Measurements from ENCODE around the gene ANGEL1. TPM values are rescaled to one million over a fixed set of nuclear protein-coding genes. Genes with fewer than 3 reads are reported as not detected.

ANGEL1 gene
- total RNA-seq, 2 experiments from 2014 or later = 17.6 to 33.7 TPM

DNA sequence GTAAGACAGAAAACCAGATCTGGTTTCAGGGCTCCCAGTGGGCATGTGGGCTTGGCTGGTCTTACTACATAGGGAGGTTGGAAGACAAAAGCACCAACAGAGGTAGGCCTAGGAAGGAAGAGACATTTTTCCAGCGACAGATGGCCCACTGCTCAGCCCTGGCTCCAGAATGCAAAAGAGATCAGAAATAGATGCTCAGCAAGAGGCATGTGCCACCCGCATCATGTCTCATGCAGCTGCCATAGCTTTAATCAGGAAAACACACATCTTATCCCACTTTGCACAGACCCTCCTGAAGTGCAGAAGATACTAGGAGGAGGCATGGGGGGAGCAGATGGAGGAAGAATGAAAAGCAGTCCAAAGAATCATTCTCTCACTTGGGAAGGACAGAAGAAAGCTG is 26.1 kb downstream of the ANGEL1 start:
- Histone ChIP-seq H3K4me3 (ENCODE audit: low read depth, low read length, poor library complexity, severe bottlenecking) (no peak overlapping the region), H2AFZ (ENCODE audit: low read length) (no peak overlapping the region), H3K4me2 (ENCODE audit: low read length) (no peak overlapping the region), H3K36me3 (ENCODE audit: insufficient read depth, low read length) (peaks cover 59% of the 10 kb centered on the region), H3K9me3 (ENCODE audit: low read length) (no peaks in the 10 kb centered on the region), H3K27ac (ENCODE audit: low read depth, low read length, poor library complexity, severe bottlenecking) (no peak overlapping the region), H3K9me2 (ENCODE audit: insufficient read depth, low read length) (no peaks in the 10 kb centered on the region), H4K20me1 (ENCODE audit: insufficient read depth, low read length) (no peaks in the 10 kb centered on the region), H3K79me2 (ENCODE audit: insufficient read depth, low read depth, low read length) (no peaks in the 10 kb centered on the region), H3K4me1 (ENCODE audit: insufficient read depth, low read length, poor library complexity, severe bottlenecking) (no peaks in the 10 kb centered on the region)
- ChIA-PET CTCF (ENCODE audit: unreplicated experiment) (no interaction called here), POLR2A (no interaction called here)
- intact Hi-C loops (cut with micrococcal nuclease; ENCODE audit: unreplicated experiment) = no loop called here
- no peak for TF ChIP-seq EZH2phosphoT487 (IDR thresholded peaks at IDR 0.05; ENCODE audit: borderline replicate concordance, low read depth, low read length)
- no peak for TF ChIP-seq CTCF (conservative IDR thresholded peaks at IDR 0.05; ENCODE audit: low read length)
- no TSS peak for BruUV-seq (replicated peaks)
- DNase-seq (ENCODE audit: low spot score) = no peak

DNA sequence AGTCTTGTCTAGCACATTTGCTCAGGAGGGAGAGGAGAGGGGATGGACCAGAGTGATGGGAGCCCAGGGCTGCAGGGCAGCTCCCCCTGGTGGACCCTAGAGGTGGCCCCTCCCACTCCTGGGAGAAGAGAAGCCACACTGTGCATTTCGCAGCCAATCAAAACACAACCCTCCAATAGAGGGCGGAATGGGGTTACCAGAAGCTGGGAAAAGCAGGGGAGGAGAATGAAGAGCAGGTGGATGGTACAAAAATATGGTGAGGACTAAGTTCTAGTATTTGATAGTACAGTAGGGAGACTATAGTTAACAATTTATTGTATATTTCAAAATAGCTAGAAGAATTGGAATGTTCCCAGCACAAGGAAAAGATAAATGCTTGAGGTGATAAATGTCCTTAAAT is 27.8 kb downstream of the ANGEL1 start:
- H3K9me3 ChIP-seq (ENCODE audit: low read length) = no peaks in the 10 kb centered on the region
- no peak overlapping the region for H3K4me3 ChIP-seq (ENCODE audit: low read depth, low read length, poor library complexity, severe bottlenecking)
- no peaks in the 10 kb centered on the region for H3K9me2 ChIP-seq (ENCODE audit: insufficient read depth, low read length)
- TF ChIP-seq CTCF (conservative IDR thresholded peaks at IDR 0.05; ENCODE audit: low read length) (peak; percentile 93), EZH2phosphoT487 (IDR thresholded peaks at IDR 0.05; ENCODE audit: borderline replicate concordance, low read depth, low read length) (no peak)
- no peaks in the 10 kb centered on the region for H3K4me1 ChIP-seq (ENCODE audit: insufficient read depth, low read length, poor library complexity, severe bottlenecking)
- no peaks in the 10 kb centered on the region for H4K20me1 ChIP-seq (ENCODE audit: insufficient read depth, low read length)
- no TSS peak for BruUV-seq (replicated peaks)
- ChIA-PET CTCF (ENCODE audit: unreplicated experiment) (interaction anchor here (0.6 to 1.2 kb wide), 4 partner anchors 14 to 172 kb away, joined by 3 to 6 read pairs (median 4); no protein-coding TSS in a partner anchor), POLR2A (interaction anchor here (0.8 to 1.1 kb wide), 5 partner anchors 14 to 79 kb away, joined by 3 to 6 read pairs (median 3); no protein-coding TSS in a partner anchor)
- no peak overlapping the region for H3K27ac ChIP-seq (ENCODE audit: low read depth, low read length, poor library complexity, severe bottlenecking)
- no peak overlapping the region for H2AFZ ChIP-seq (ENCODE audit: low read length)
- H3K4me2 ChIP-seq (ENCODE audit: low read length) = no peak overlapping the region
- intact Hi-C loops (cut with micrococcal nuclease; ENCODE audit: unreplicated experiment) = loop anchor here (1.0 kb wide), 1 partner anchor 75 kb away; no protein-coding TSS in a partner anchor
- peaks cover 45% of the 10 kb centered on the region for H3K36me3 ChIP-seq (ENCODE audit: insufficient read depth, low read length)
- H3K79me2 ChIP-seq (ENCODE audit: insufficient read depth, low read depth, low read length) = no peaks in the 10 kb centered on the region
- DNase-seq (ENCODE audit: low spot score) = peak; percentile 75

- no peaks in the 10 kb centered on the region for H3K4me1 ChIP-seq (ENCODE audit: insufficient read depth, low read length, poor library complexity, severe bottlenecking)
- no TSS peak for BruUV-seq (replicated peaks)
- POLR2A ChIA-PET = interaction anchor here (0.8 to 0.9 kb wide), 2 partner anchors 14 to 28 kb away, joined by 3 read pairs; no protein-coding TSS in a partner anchor
- no peaks in the 10 kb centered on the region for H3K79me2 ChIP-seq (ENCODE audit: insufficient read depth, low read depth, low read length)
- CTCF ChIA-PET (ENCODE audit: unreplicated experiment) = interaction anchor here (1.0 to 1.2 kb wide), 4 partner anchors 13 to 78 kb away, joined by 3 to 6 read pairs (median 4); no protein-coding TSS in a partner anchor
- intact Hi-C loops (cut with micrococcal nuclease; ENCODE audit: unreplicated experiment) = loop anchor here (1.0 kb wide), 1 partner anchor 74 kb away; no protein-coding TSS in a partner anchor
- peaks cover 44% of the 10 kb centered on the region for H3K36me3 ChIP-seq (ENCODE audit: insufficient read depth, low read length)
- TF ChIP-seq CTCF (conservative IDR thresholded peaks at IDR 0.05; ENCODE audit: low read length) (no peak), EZH2phosphoT487 (IDR thresholded peaks at IDR 0.05; ENCODE audit: borderline replicate concordance, low read depth, low read length) (no peak)
- DNase-seq (ENCODE audit: low spot score) = no peak
- H4K20me1 ChIP-seq (ENCODE audit: insufficient read depth, low read length) = no peaks in the 10 kb centered on the region
- H2AFZ ChIP-seq (ENCODE audit: low read length) = no peak overlapping the region
- H3K4me2 ChIP-seq (ENCODE audit: low read length) = no peak overlapping the region
- H3K4me3 ChIP-seq (ENCODE audit: low read depth, low read length, poor library complexity, severe bottlenecking) = no peak overlapping the region
- H3K9me3 ChIP-seq (ENCODE audit: low read length) = no peaks in the 10 kb centered on the region
- no peak overlapping the region for H3K27ac ChIP-seq (ENCODE audit: low read depth, low read length, poor library complexity, severe bottlenecking)
- H3K9me2 ChIP-seq (ENCODE audit: insufficient read depth, low read length) = no peaks in the 10 kb centered on the region
Observed at GRCh38 chr14:76784266-76784874, 28.3 kb downstream of the ANGEL1 start.

Measured in OCI-LY7 (cell line).